Endothelial cell of umbilical vein (primary cell): ENCODE results near the gene FOXL1. TPM values are rescaled to one million over a fixed set of nuclear protein-coding genes. Genes with fewer than 3 reads are reported as not detected.
A peak's percentile ranks its signal among the peaks of the same experiment; 100 is the strongest.

Experiments used
- BruUV-seq: library from RNA; stranded (reverse); fragments of 400-500 nt; replicated peaks from 2 replicates; lab custom pipeline; 2021; lab: Mats Ljungman, UMichigan
- CTCF ChIA-PET: fragments of 300-600, 350-600 bp; sonication (Branson Sonifier 250); formaldehyde crosslinking; loops from one replicate; lab custom pipeline; 2021; ENCODE audit warnings: antibody characterized with exemption, inconsistent platforms; lab: Charles Lee
- POLR2A ChIA-PET: fragments of 300-600, 350-600 bp; sonication (Branson Sonifier 250); formaldehyde crosslinking; loops from one replicate; lab custom pipeline; 2021; ENCODE audit warnings: antibody characterized with exemption, inconsistent platforms; lab: Charles Lee
- DNase-seq: peaks from one replicate; pipeline ENCODE4 v3.0.0-alpha.2; 2011; ENCODE audit warnings: low read depth, low spot score
- FAIRE-seq: peaks from 2 replicates; lab custom pipeline; 2011; peaks lifted over from hg19 to GRCh38; lab: Jason Lieb, UNC
- H2AFZ ChIP-seq: 2 replicates; pipeline ENCODE4 v1.6.0; 2012; ENCODE audit warnings: low read depth, low read length, control low read depth, inconsistent platforms
- H3K27ac ChIP-seq: 2 replicates; pipeline ENCODE4 v1.5.1; 2011; ENCODE audit warnings: low read depth, mild to moderate bottlenecking, control low read depth, low read length, moderate library complexity; ENCODE audit not compliant: insufficient read depth
- H3K27me3 ChIP-seq, 2 experiments: 2 replicates each; pipeline versions ENCODE4 v1.6.0 to v1.6.1; 2011; ENCODE audit warnings: low read length in 2 of 2, mixed read lengths in 1 of 2; ENCODE audit not compliant: control insufficient read depth in 2 of 2, insufficient read depth in 2 of 2
- H3K36me3 ChIP-seq, 2 experiments: 2 replicates in 1 of 2; 3 replicates in 1 of 2; pipeline ENCODE4 v1.5.1; 2011; ENCODE audit warnings: low read length in 2 of 2, mild to moderate bottlenecking in 1 of 2, moderate library complexity in 1 of 2; ENCODE audit not compliant: control insufficient read depth in 2 of 2, insufficient read depth in 2 of 2; ENCODE audit errors: extremely low read depth in 1 of 2
- H3K4me1 ChIP-seq: 3 replicates; pipeline ENCODE4 v1.5.1; 2011; ENCODE audit warnings: mild to moderate bottlenecking, low read length; ENCODE audit not compliant: control insufficient read depth, insufficient read depth; ENCODE audit errors: extremely low read depth
- H3K4me2 ChIP-seq: 2 replicates; pipeline ENCODE4 v1.6.1; 2011; ENCODE audit warnings: low read length, control low read depth, mixed read lengths; ENCODE audit not compliant: insufficient read depth
- H3K4me3 ChIP-seq, 3 experiments: fragments of 200-600 bp in 1 of 3; sonication (generic), shearing (Covaris generic) in 1 of 3; replicated peaks in 1 of 3; 2 replicates each; pipeline ENCODE4 v1.5.1; 2011 to 2016; ENCODE audit warnings: control low read depth in 3 of 3, low read length in 3 of 3, mild to moderate bottlenecking in 2 of 3, inconsistent platforms in 1 of 3, low read depth in 1 of 3, moderate library complexity in 1 of 3; ENCODE audit not compliant: insufficient read depth in 1 of 3
- H3K79me2 ChIP-seq: 2 replicates; pipeline ENCODE4 v1.6.0; 2012; ENCODE audit warnings: low read length, inconsistent platforms; ENCODE audit not compliant: control insufficient read depth, insufficient read depth
- H3K9ac ChIP-seq: replicated peaks from 2 replicates; pipeline ENCODE3; 2011; ENCODE audit warnings: low read length, control low read depth; ENCODE audit not compliant: insufficient read depth; ENCODE audit errors: extremely low read depth
- H3K9me1 ChIP-seq: replicated peaks from 3 replicates; pipeline ENCODE4 v1.6.0; 2011; ENCODE audit warnings: mild to moderate bottlenecking, low read length; ENCODE audit not compliant: control insufficient read depth, insufficient read depth; ENCODE audit errors: extremely low read depth
- H3K9me3 ChIP-seq: replicated peaks from 2 replicates; pipeline ENCODE4 v1.5.1; 2012; ENCODE audit warnings: low read length, inconsistent platforms; ENCODE audit not compliant: control insufficient read depth, insufficient read depth
- H4K20me1 ChIP-seq: replicated peaks from 2 replicates; pipeline ENCODE3; 2011; ENCODE audit warnings: mild to moderate bottlenecking, low read length; ENCODE audit not compliant: control insufficient read depth, insufficient read depth; ENCODE audit errors: extremely low read depth
- EZH2 ChIP-seq: IDR thresholded peaks from 2 replicates; pipeline ENCODE4 v1.6.1; 2012; ENCODE audit warnings: borderline replicate concordance, low read depth, mild to moderate bottlenecking, moderate library complexity, low read length, inconsistent platforms; ENCODE audit not compliant: severe bottlenecking
- MYC ChIP-seq: IDR thresholded peaks from one replicate; pipeline ENCODE4 v1.6.1; 2011; ENCODE audit warnings: mild to moderate bottlenecking, low read depth, low read length
- POLR2A ChIP-seq: IDR thresholded peaks from 2 replicates; pipeline ENCODE4 v1.6.1; 2012; ENCODE audit warnings: low read depth, mild to moderate bottlenecking, control low read depth, low read length
- POLR2AphosphoS5 ChIP-seq: IDR thresholded peaks from 2 replicates; pipeline ENCODE4 v1.6.1; 2012; ENCODE audit warnings: low read depth, mild to moderate bottlenecking, control low read depth, low read length, moderate library complexity; ENCODE audit not compliant: insufficient read depth
- dilution Hi-C: fragments of 300-500 bp; cut with MboI; formaldehyde crosslinking; loops from one replicate; pipeline ENCODE4 v1.15.0; 2019; ENCODE audit warnings: low sequenced_read_pairs; ENCODE audit not compliant: extremely low pct_ligation_motif_present
- intact Hi-C: fragments of 100-400 bp; cut with micrococcal nuclease; formaldehyde crosslinking; loops from one replicate; pipeline ENCODE4 v1.10.0; 2022
- polyA plus RNA-seq, 4 experiments: library from polyadenylated mRNA; depleted of rRNA in 3 of 4; stranded (reverse) in 3 of 4; unstranded in 1 of 4; fragments of >200 nt; gene quantifications; 2 replicates each; pipeline versions ENCODE4 v1.2.1 to v1.2.3, GENCODE V29; 2011 to 2012; ENCODE audit warnings: missing spikeins in 1 of 4
- total RNA-seq: library from RNA; stranded (reverse); gene quantifications from 2 replicates; pipeline ENCODE4 v1.2.3, GENCODE V29; 2021

FOXL1 gene
- total and polyA plus RNA-seq, 2 donors (not counting 3 experiments of a cell fraction or from before 2014, with no cell fraction given), result 2.8 to 3.8 TPM

DNA sequence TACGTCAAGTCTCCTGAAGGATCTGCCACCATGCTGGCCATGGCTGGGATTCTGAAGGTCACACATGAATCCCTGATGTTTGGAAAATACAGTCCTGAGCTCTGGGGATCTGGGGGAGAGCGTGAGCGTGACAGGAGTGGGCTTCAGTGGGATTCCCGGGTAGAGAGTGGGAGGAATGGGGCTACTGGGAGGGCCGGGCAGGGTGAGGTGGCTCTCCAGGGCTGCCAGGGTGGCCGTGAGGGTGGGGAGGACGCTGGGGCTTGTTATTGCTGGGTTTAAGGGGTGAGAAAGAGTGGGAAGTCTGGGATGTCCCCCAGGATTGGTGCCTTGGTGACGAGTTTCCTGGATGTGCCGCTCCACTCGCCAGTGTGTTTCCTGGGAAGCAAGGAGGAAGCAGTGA, 31.3 kb downstream of the FOXL1 start:
- POLR2A ChIA-PET, result no interaction called here
- H3K79me2 ChIP-seq, result no peaks in the 10 kb centered on the region
- H4K20me1 ChIP-seq, result no peaks in the 10 kb centered on the region
- FAIRE-seq (no peak), DNase-seq (no peak)
- H3K4me2 ChIP-seq, result no peak overlapping the region
- intact Hi-C loops (no loop called here), dilution Hi-C loops (no loop called here)
- no peaks in the 10 kb centered on the region for H3K9me1 ChIP-seq
- H3K27ac ChIP-seq, result no peak overlapping the region
- H3K4me1 ChIP-seq, result no peaks in the 10 kb centered on the region
- H3K27me3 ChIP-seq, result no peaks in the 10 kb centered on the region
- no peaks in the 10 kb centered on the region for H3K9me3 ChIP-seq
- no peak overlapping the region for H3K9ac ChIP-seq
- TF ChIP-seq MYC, result no peak
- TF ChIP-seq POLR2AphosphoS5, result no peak
- no peak overlapping the region for H3K4me3 ChIP-seq
- CTCF ChIA-PET, result no interaction called here
- BruUV-seq, result no TSS peak
- no peaks in the 10 kb centered on the region for H3K36me3 ChIP-seq
- no peak overlapping the region for H2AFZ ChIP-seq

- no peak overlapping the region for H3K27ac ChIP-seq
Measured at GRCh38 chr16:86610779-86611524, 32.6 kb downstream of the FOXL1 start.

More at GRCh38 chr16:86610779-86611524, 32.6 kb downstream of the FOXL1 start:
- no peak for FAIRE-seq
- DNase-seq, result no peak
- H3K9me1 ChIP-seq, result no peaks in the 10 kb centered on the region
- H4K20me1 ChIP-seq, result no peaks in the 10 kb centered on the region
- peak overlapping the region; percentile 13 for H2AFZ ChIP-seq
- no peak overlapping the region for H3K4me2 ChIP-seq
- no peaks in the 10 kb centered on the region for H3K27me3 ChIP-seq
- dilution Hi-C loops (no loop called here), intact Hi-C loops (no loop called here)
- no peaks in the 10 kb centered on the region for H3K4me1 ChIP-seq
- H3K79me2 ChIP-seq, result no peaks in the 10 kb centered on the region
- TF ChIP-seq POLR2AphosphoS5 (no peak), POLR2A (no peak), EZH2 (no peak)
- H3K9me3 ChIP-seq, result no peaks in the 10 kb centered on the region
- H3K4me3 ChIP-seq, result no peak overlapping the region
- ChIA-PET POLR2A (no interaction called here), CTCF (no interaction called here)
- H3K36me3 ChIP-seq, result no peaks in the 10 kb centered on the region
- H3K9ac ChIP-seq, result no peak overlapping the region
- BruUV-seq, result no TSS peak
